G401 (cell line): ENCODE data around the gene GJD4. TPM values are rescaled to one million over a fixed set of nuclear protein-coding genes. Genes with fewer than 3 reads are reported as not detected.

Experiments used
- DNase-seq: peaks from one replicate; pipeline ENCODE4 v3.0.0-alpha.2; 2015; ENCODE audit warnings: low spot score
- in situ Hi-C: cut with HindIII; loops from 2 replicates; pipeline ENCODE4 v1.10.0; 2016; ENCODE audit warnings: low sequenced_read_pairs, mixed read lengths
- total RNA-seq: library from RNA; depleted of rRNA; stranded (reverse); fragments of >200 nt; shearing (Covaris generic); gene quantifications from 2 replicates; pipeline ENCODE4 v1.2.3, GENCODE V29; 2014

The GJD4 gene
- total RNA-seq, 1 experiment from 2014 or later: not detected

DNA sequence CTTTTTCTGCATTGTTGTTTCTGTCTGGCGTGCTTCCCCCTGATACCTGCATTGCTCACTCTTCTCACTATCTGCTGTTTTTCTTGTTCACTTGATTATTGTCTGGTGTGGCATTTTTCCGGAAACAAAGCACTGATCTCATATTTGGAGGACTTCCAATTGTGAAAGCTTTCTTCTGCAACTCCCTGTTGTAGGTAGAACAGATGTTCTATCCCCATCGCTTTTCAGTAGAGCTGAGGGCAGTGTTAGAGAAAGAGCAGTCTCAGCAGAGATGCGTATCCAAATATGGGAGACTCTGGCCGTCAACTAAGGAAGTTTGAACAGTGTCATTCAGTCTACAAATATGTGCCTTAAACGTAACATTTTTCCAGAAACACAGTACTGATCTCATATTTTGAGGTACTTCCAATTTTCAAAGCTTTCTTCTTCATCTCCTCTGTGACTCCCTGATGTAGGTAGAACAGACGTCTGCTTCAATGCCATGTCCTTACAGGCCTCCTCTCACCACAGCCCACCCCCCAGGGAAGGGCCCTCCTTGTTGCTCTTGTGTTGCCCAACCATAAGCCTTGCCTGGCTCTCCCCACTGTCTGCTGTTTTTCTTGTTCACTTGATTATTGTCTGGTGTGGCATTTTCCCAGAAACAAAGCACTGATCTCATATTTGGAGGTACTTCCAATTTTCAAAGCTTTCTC, 27.1 kb upstream of the GJD4 start:
- DNase-seq: no peak
- in situ Hi-C loops: no loop called here

DNA sequence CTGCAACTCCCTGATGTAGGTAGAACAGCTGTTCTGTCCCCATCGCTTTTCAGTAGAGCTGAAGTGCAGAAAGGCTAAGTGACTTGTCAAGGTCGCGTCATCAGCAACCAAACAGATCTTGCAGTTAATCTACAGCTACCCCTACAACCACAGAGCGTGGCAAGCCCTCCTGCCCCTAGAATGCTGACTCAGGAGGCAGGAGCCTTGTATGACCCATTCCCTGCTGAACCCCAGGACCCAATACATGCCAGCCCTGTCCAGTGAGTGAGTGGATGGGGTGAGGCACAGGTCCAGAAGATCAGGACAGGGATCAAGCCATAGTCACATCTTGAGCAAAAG, 26.6 kb upstream of the GJD4 start:
- in situ Hi-C loops: no loop called here
- DNase-seq: no peak

GRCh38 chr10:35579116-35579515, 26.0 kb upstream of the GJD4 start:
- in situ Hi-C loops: no loop called here
- no peak for DNase-seq

- no peak for DNase-seq
- in situ Hi-C loops: no loop called here
Observed at GRCh38 chr10:35579726-35580422, 25.3 kb upstream of the GJD4 start.

- DNase-seq: no peak
- in situ Hi-C loops: no loop called here
Observed at GRCh38 chr10:35580423-35580770, 24.7 kb upstream of the GJD4 start.

GRCh38 chr10:35581655-35582054, 23.5 kb upstream of the GJD4 start:
- in situ Hi-C loops: no loop called here
- DNase-seq: no peak

DNA sequence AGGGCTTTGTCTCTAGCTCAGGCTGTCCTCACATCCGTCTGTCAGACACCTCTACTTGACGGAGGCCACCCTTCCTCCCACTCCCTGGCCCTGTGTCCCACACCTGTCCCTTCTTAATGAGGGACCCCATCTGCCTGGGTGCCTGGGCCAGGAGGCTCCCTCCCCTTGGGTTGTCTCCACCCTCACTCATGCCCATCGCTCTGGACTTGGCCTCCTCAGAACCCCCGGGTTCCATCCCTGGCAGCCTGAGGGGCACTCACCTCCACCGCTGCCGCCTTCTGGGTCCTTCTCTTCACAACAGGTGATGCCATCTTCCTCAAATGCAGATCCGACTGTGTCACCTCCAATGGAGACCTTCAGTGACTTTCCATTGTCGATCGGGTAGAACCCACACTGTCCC, 20.2 kb upstream of the GJD4 start:
- DNase-seq: no peak
- in situ Hi-C loops: no loop called here

- no peak for DNase-seq
- in situ Hi-C loops: no loop called here
Observed at GRCh38 chr10:35585356-35585755, 19.8 kb upstream of the GJD4 start.

DNA sequence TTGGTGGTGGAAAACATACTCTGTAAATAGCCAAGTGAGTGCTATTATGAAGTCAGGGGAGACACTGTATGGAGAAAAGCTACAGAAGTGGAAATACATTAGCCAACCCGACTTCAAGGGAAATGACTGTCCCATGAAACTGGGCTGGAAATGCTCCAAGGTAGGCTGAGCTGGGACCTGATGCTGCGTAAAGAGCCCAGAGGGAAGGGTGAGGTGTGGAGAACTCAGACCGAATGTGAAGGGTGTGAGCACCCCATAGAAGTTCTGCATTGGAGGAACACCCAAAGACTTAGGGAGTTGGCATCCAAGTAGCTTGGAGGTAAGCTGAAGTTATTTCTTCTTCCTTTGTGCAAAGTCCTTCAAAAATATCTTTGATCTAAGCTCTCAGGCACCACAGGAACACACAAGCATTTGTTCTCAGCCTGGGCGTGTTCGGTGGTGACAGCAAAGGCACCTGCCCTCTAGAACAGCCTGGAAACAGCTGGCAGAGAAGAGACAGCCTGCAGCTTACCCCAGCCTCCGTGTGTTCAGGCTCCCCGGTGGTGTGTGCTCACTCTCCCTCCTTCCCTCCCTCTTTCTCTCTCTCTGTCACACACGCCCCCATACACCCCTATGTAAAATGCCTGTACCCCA, 19.1 kb upstream of the GJD4 start:
- in situ Hi-C loops: no loop called here
- no peak for DNase-seq

- no peak for DNase-seq
- in situ Hi-C loops: no loop called here
Observed at GRCh38 chr10:35588836-35589235, 16.3 kb upstream of the GJD4 start.

DNA sequence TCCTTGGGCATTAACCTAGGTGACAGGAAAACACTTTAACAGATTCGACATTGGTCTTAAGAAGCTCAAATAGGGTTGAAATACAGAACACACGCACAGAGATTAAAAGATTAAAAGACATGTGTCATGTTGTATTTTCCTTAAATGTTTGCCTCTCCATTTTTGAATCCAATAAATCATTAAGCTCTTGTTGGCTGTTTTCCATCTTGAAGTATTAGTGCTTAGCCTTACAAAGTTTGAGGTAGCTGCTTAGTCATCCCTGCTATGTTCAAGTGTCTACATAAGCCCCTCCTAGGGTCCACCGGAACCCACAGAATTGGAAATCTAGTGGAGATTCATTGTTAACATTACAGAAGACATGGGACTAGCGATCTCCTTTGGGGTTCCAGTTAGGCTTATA, 12.7 kb upstream of the GJD4 start:
- in situ Hi-C loops: no loop called here
- DNase-seq: no peak

GRCh38 chr10:35594115-35595079, 10.7 kb upstream of the GJD4 start:
- in situ Hi-C loops: no loop called here
- DNase-seq: no peak

- in situ Hi-C loops: no loop called here
- no peak for DNase-seq
Observed at GRCh38 chr10:35595106-35595505, 10.0 kb upstream of the GJD4 start.

- in situ Hi-C loops: no loop called here
- DNase-seq: no peak
Observed at GRCh38 chr10:35598379-35598778, 6.8 kb upstream of the GJD4 start.

DNA sequence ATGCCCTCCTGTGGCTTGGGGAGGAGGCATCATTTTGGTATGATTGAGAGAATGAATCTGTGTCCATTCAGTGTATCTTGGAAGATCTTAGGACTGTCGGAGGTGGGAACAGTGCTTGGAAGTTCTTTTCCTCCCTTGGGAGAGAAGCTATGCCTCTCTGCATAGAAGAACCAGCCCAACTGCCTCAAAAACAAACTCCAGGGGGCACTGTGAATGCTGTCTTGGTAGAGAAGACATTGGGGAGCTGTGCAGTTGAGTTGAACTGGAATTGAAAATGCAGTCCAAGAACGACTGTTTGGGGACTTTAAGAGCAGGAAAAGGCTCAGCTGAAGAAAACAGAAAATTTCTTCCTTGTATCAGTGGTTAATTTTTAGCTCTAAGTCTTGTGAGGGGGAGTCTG, 4.9 kb upstream of the GJD4 start:
- DNase-seq: no peak
- in situ Hi-C loops: no loop called here

DNA sequence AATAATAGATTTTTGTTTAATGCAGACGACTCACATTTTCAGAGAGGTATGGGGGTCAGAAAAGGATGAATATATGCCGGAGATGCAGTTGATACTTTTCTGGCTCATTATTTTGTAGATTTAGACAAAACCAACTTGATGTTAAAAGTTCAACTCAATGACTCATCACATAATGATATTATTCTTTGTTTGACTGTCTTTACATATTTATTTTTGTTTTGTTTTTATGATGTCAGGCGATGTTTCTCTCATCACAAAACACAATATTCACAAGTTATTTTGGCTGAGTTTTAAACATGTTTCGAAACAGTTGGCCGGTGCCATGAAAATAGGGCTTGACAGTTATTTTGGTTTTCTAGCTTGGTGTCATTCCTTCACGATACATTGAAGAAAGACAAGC, 1.3 kb downstream of the GJD4 start:
- no peak for DNase-seq
- in situ Hi-C loops: no loop called here

DNA sequence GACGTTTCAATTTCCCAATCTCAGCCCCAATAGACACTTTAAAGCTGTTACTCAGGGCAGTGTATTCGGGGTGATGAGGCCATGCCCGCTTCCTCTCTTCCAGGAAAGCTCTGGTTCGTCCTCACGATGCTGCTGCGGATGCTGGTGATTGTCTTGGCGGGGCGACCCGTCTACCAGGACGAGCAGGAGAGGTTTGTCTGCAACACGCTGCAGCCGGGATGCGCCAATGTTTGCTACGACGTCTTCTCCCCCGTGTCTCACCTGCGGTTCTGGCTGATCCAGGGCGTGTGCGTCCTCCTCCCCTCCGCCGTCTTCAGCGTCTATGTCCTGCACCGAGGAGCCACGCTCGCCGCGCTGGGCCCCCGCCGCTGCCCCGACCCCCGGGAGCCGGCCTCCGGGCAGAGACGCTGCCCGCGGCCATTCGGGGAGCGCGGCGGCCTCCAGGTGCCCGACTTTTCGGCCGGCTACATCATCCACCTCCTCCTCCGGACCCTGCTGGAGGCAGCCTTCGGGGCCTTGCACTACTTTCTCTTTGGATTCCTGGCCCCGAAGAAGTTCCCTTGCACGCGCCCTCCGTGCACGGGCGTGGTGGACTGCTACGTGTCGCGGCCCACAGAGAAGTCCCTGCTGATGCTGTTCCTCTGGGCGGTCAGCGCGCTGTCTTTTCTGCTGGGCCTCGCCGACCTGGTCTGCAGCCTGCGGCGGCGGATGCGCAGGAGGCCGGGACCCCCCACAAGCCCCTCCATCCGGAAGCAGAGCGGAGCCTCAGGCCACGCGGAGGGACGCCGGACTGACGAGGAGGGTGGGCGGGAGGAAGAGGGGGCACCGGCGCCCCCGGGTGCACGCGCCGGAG, 2.6 kb downstream of the GJD4 start:
- DNase-seq: no peak
- in situ Hi-C loops: no loop called here

DNA sequence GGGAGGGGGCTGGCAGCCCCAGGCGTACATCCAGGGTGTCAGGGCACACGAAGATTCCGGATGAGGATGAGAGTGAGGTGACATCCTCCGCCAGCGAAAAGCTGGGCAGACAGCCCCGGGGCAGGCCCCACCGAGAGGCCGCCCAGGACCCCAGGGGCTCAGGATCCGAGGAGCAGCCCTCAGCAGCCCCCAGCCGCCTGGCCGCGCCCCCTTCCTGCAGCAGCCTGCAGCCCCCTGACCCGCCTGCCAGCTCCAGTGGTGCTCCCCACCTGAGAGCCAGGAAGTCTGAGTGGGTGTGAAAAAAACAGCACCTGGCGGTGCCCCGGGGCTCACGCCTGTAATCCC, 3.2 kb downstream of the GJD4 start:
- no peak for DNase-seq
- in situ Hi-C loops: no loop called here

GRCh38 chr10:35611750-35612149, 6.6 kb downstream of the GJD4 start:
- in situ Hi-C loops: no loop called here
- DNase-seq: no peak
